Measurements from ENCODE around the gene CKS1B. TPM values are rescaled to one million over a fixed set of nuclear protein-coding genes. Genes with fewer than 3 reads are reported as not detected.

The CKS1B gene
- total RNA-seq, 1 donor = 68.2 TPM

- peak overlapping the region; percentile 93 for H3K4me3 ChIP-seq (ENCODE audit: low read depth, low read length)
- no peak for TF ChIP-seq CTCF (IDR thresholded peaks at IDR 0.05; ENCODE audit: insufficient read depth, low read depth, low read length)
- DNase-seq (ENCODE audit: low read depth) = peak; percentile 18
These were observed 25.3 kb downstream of the CKS1B start for GRCh38 chr1:154999571-155000410.

DNA sequence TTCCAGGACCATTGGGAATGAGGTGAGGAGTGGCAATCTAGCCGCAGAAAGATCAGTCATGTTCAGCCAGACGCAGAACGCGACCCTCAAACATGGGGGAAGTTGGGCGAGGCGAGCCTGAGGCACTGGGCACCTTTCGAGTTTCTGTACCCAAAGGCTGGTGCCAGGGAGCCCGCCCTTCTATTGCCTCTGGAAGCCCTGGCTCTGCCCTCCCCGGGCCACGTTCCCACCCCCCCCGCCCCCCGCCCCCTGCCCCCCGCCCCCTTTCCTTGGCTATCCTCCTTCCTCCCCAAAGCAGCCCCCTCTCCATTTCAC is 25.9 kb downstream of the CKS1B start:
- DNase-seq (ENCODE audit: low read depth) = no peak
- H3K4me3 ChIP-seq (ENCODE audit: low read depth, low read length) = peak overlapping the region; percentile 93
- TF ChIP-seq CTCF (IDR thresholded peaks at IDR 0.05; ENCODE audit: insufficient read depth, low read depth, low read length) = no peak

GRCh38 chr1:155000726-155001424 is 26.4 kb downstream of the CKS1B start:
- peak; percentile 5 for TF ChIP-seq CTCF (IDR thresholded peaks at IDR 0.05; ENCODE audit: insufficient read depth, low read depth, low read length)
- peak overlapping the region; percentile 93 for H3K4me3 ChIP-seq (ENCODE audit: low read depth, low read length)
- DNase-seq (ENCODE audit: low read depth) = peak; percentile 84

DNA sequence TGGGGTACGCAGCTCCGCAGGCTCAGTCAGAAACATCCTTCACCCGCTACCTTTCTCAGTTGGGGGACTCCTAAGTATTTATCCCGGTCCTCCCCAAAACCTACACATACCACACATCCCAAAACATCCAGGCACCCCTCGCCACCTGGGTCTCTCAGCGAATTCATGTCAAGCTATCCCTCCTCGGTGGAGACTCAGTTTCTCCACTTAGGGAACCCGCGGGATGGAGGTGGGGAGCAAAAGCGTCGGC is 26.9 kb downstream of the CKS1B start:
- no peak for DNase-seq (ENCODE audit: low read depth)
- H3K4me3 ChIP-seq (ENCODE audit: low read depth, low read length) = peak overlapping the region; percentile 93
- no peak for TF ChIP-seq CTCF (IDR thresholded peaks at IDR 0.05; ENCODE audit: insufficient read depth, low read depth, low read length)

- peak overlapping the region; percentile 93 for H3K4me3 ChIP-seq (ENCODE audit: low read depth, low read length)
- TF ChIP-seq CTCF (IDR thresholded peaks at IDR 0.05; ENCODE audit: insufficient read depth, low read depth, low read length) = peak; percentile 50
These were observed 27.4 kb downstream of the CKS1B start for GRCh38 chr1:155001675-155002463.

GRCh38 chr1:155002464-155003226 is 28.2 kb downstream of the CKS1B start, which contains the start of gene ZBTB7B:
Gene ZBTB7B (plus strand): TSS chr1:155002802. CDS start chr1:155014661, 11,859 bp downstream.
- H3K4me3 ChIP-seq (ENCODE audit: low read depth, low read length) = peak within 1 kb of the TSS; percentile 93
- peak; percentile 20 for DNase-seq (ENCODE audit: low read depth)
- TF ChIP-seq CTCF (IDR thresholded peaks at IDR 0.05; ENCODE audit: insufficient read depth, low read depth, low read length) = no peak

More at GRCh38 chr1:155001675-155002463, 27.4 kb downstream of the CKS1B start:
- DNase-seq (ENCODE audit: low read depth) = peak; percentile 99

Measured in fibroblast of villous mesenchyme (primary cell).